ENCODE data around the gene PREP. TPM values are rescaled to one million over a fixed set of nuclear protein-coding genes. Genes with fewer than 3 reads are reported as not detected.

PREP gene
- total and polyA plus RNA-seq, 2 of the 8 experiments (the other 6 are each of a cell fraction or from before 2014, with no cell fraction given): 26.8 to 70.0 TPM

- no peaks in the 10 kb centered on the region for H3K4me1 ChIP-seq (replicated peaks in 1 of 4; ENCODE audit: control insufficient read depth in 3 of 4, insufficient read depth in 4 of 4, low read length in 3 of 4)
- H2BK12ac ChIP-seq (ENCODE audit: low read depth, low read length): no peak overlapping the region
- H3K14ac ChIP-seq (ENCODE audit: insufficient read length): no peak overlapping the region
- no peaks in the 10 kb centered on the region for H4K20me1 ChIP-seq (replicated peaks in 1 of 2; ENCODE audit: control insufficient read depth in 1 of 2, insufficient read depth in 2 of 2, low read length in 2 of 2)
- H2AFZ ChIP-seq (ENCODE audit: low read length): no peak overlapping the region
- H4K91ac ChIP-seq (replicated peaks; ENCODE audit: insufficient read length, low read length): no peak overlapping the region
- H3K27ac ChIP-seq (ENCODE audit: low read depth, low read length): no peak overlapping the region
- ChIA-PET CTCF (ENCODE audit: partially characterized antibody) (no interaction called here), POLR2A (ENCODE audit: partially characterized antibody) (no interaction called here)
- H2BK20ac ChIP-seq (ENCODE audit: low read length): no peak overlapping the region
- H3K23ac ChIP-seq (ENCODE audit: insufficient read length): no peak overlapping the region
- no peak overlapping the region for H2BK5ac ChIP-seq (ENCODE audit: low read depth, low read length)
- H2BK120ac ChIP-seq (replicated peaks; ENCODE audit: low read depth, low read length): no peak overlapping the region
- H3K9ac ChIP-seq (replicated peaks in 1 of 4; ENCODE audit: extremely low read depth in 1 of 4, low read depth in 3 of 4, low read length in 3 of 4): no peak overlapping the region
- H3K18ac ChIP-seq (ENCODE audit: extremely low read depth, low read length): no peak overlapping the region
- no peaks in the 10 kb centered on the region for H3K9me3 ChIP-seq (ENCODE audit: insufficient read depth in 2 of 2, low read depth in 1 of 2, low read length in 1 of 2)
- H2AK5ac ChIP-seq (ENCODE audit: low read depth, low read length): no peak overlapping the region
- no peak overlapping the region for H3K4me3 ChIP-seq (ENCODE audit: extremely low read depth in 1 of 4, insufficient read depth in 2 of 4, low read depth in 3 of 4, low read length in 4 of 4)
- no peak overlapping the region for H3K4ac ChIP-seq (replicated peaks; ENCODE audit: insufficient read length, low read depth, low read length)
- no peak overlapping the region for H4K8ac ChIP-seq (ENCODE audit: extremely low read depth, insufficient read depth, low read length)
- H3K36me3 ChIP-seq (ENCODE audit: control insufficient read depth in 2 of 4, insufficient read depth in 4 of 4, low read length in 3 of 4): no peaks in the 10 kb centered on the region
- DNase-seq (ENCODE audit: low read depth in 1 of 2, low spot score in 2 of 2) (no peak), FAIRE-seq (no peak)
- H3K4me2 ChIP-seq (ENCODE audit: insufficient read depth in 1 of 2, low read depth in 2 of 2, low read length in 2 of 2): no peak overlapping the region
- no peaks in the 10 kb centered on the region for H3K79me1 ChIP-seq (ENCODE audit: low read depth, low read length)
- 88% methylated on average over 2 of the region's 2 CpGs; no CpG with 5 or more reads in 1 of the 2 experiments for WGBS, 2 experiments (ENCODE audit: extremely low coverage in 1 of 2, insufficient coverage in 1 of 2, insufficient read length in 1 of 2, insufficient replicate concordance in 2 of 2, low coverage in 1 of 2, low lambda C conversion rate in 2 of 2, missing lambda C conversion rate in 1 of 2)
- no peak overlapping the region for H2BK15ac ChIP-seq (ENCODE audit: low read length)
- H3K79me2 ChIP-seq (ENCODE audit: control insufficient read depth in 1 of 2, insufficient read depth in 2 of 2, low read length in 2 of 2): no peaks in the 10 kb centered on the region
- H4K5ac ChIP-seq (ENCODE audit: insufficient read length, low read depth, low read length): no peak overlapping the region
- no peaks in the 10 kb centered on the region for H3K23me2 ChIP-seq (ENCODE audit: low read depth, low read length)
- H3K27me3 ChIP-seq (replicated peaks in 1 of 4; ENCODE audit: control insufficient read depth in 3 of 4, extremely low read depth in 1 of 4, insufficient read depth in 3 of 4, low read length in 3 of 4): no peaks in the 10 kb centered on the region
- H3K56ac ChIP-seq (replicated peaks; ENCODE audit: insufficient read length, low read depth, low read length): no peak overlapping the region
- TF ChIP-seq GTF2F1 (IDR thresholded peaks at IDR 0.05; ENCODE audit: borderline replicate concordance, low read depth, low read length): no peak
- no peak for TF ChIP-seq HDAC6 (IDR thresholded peaks at IDR 0.05; ENCODE audit: low read depth, low read length)
- no peak for TF ChIP-seq CEBPB (IDR thresholded peaks at IDR 0.05; ENCODE audit: low read depth, low read length)
- TF ChIP-seq BACH1 (IDR thresholded peaks at IDR 0.05; ENCODE audit: low read length): no peak
- TF ChIP-seq CHD1 (IDR thresholded peaks at IDR 0.05; ENCODE audit: low read depth, low read length): no peak
- no peak for TF ChIP-seq RAD21 (IDR thresholded peaks at IDR 0.05 in 1 of 2, conservative IDR thresholded peaks at IDR 0.05 in 1 of 2; ENCODE audit: low read depth in 2 of 2, low read length in 2 of 2)
- TF ChIP-seq SP2 (IDR thresholded peaks at IDR 0.05; ENCODE audit: low read length): no peak
- TF ChIP-seq RNF2 (IDR thresholded peaks at IDR 0.05; ENCODE audit: borderline replicate concordance, low read depth, low read length, missing control alignments, poor library complexity, severe bottlenecking): no peak
- no peak for TF ChIP-seq SRF (IDR thresholded peaks at IDR 0.05; ENCODE audit: low read depth, low read length)
- no peak for TF ChIP-seq MAFK (IDR thresholded peaks at IDR 0.05; ENCODE audit: low read depth, low read length)
These were observed 34.4 kb upstream of the PREP start for GRCh38 chr6:105437236-105437635.

Measured in H1 (cell line).